Measurements from ENCODE around the gene TNIK. TPM values are rescaled to one million over a fixed set of nuclear protein-coding genes. Genes with fewer than 3 reads are reported as not detected.
A peak's percentile ranks its signal among the peaks of the same experiment; 100 is the strongest.
"Not testable (repeated sequence)": the region's sequence is repeated elsewhere in the genome, so short reads cannot be mapped to it uniquely, and the experiment has no call there.

TNIK gene
- total RNA-seq, 1 donor from 2014 or later = 15.5 TPM

- H3K9me3 Mint-ChIP-seq (ENCODE audit: unreplicated experiment) = no peaks in the 10 kb centered on the region
- peak overlapping the region; percentile 69 for H3K27ac Mint-ChIP-seq (ENCODE audit: unreplicated experiment)
- H3K27me3 Mint-ChIP-seq (ENCODE audit: unreplicated experiment) = no peaks in the 10 kb centered on the region
- no peaks in the 10 kb centered on the region for H3K36me3 Mint-ChIP-seq (ENCODE audit: unreplicated experiment)
- H3K4me3 Mint-ChIP-seq (ENCODE audit: unreplicated experiment) = no peak overlapping the region
- peaks cover 34% of the 10 kb centered on the region for H3K4me1 Mint-ChIP-seq (ENCODE audit: unreplicated experiment)
- DNase-seq (ENCODE audit: extremely low spot score, unreplicated experiment) = no peak
- no peak for TF ChIP-seq CTCF (IDR thresholded peaks at IDR 0.05)
These were observed 75.9 kb downstream of the TNIK start for GRCh38 chr3:171384101-171384891.

GRCh38 chr3:171383206-171384018 is 76.8 kb downstream of the TNIK start:
- Mint-ChIP-seq H3K9me3 (ENCODE audit: unreplicated experiment) (no peaks in the 10 kb centered on the region), H3K27ac (ENCODE audit: unreplicated experiment) (peak overlapping the region; percentile 69), H3K36me3 (ENCODE audit: unreplicated experiment) (no peaks in the 10 kb centered on the region), H3K4me3 (ENCODE audit: unreplicated experiment) (no peak overlapping the region), H3K27me3 (ENCODE audit: unreplicated experiment) (no peaks in the 10 kb centered on the region), H3K4me1 (ENCODE audit: unreplicated experiment) (peaks cover 41% of the 10 kb centered on the region)
- no peak for TF ChIP-seq CTCF (IDR thresholded peaks at IDR 0.05)
- DNase-seq (ENCODE audit: extremely low spot score, unreplicated experiment) = no peak

GRCh38 chr3:171382347-171382746 is 77.9 kb downstream of the TNIK start:
- H3K27me3 Mint-ChIP-seq (ENCODE audit: unreplicated experiment); DNase-seq (ENCODE audit: extremely low spot score, unreplicated experiment); H3K4me3 Mint-ChIP-seq (ENCODE audit: unreplicated experiment); H3K9me3 Mint-ChIP-seq (ENCODE audit: unreplicated experiment); H3K36me3 Mint-ChIP-seq (ENCODE audit: unreplicated experiment); H3K27ac Mint-ChIP-seq (ENCODE audit: unreplicated experiment): not testable (repeated sequence)
- H3K4me1 Mint-ChIP-seq (ENCODE audit: unreplicated experiment) = peaks cover 41% of the 10 kb centered on the region

GRCh38 chr3:171380711-171381425 is 79.3 kb downstream of the TNIK start:
- H3K27ac Mint-ChIP-seq (ENCODE audit: unreplicated experiment) = no peak overlapping the region
- H3K9me3 Mint-ChIP-seq (ENCODE audit: unreplicated experiment) = no peaks in the 10 kb centered on the region
- H3K36me3 Mint-ChIP-seq (ENCODE audit: unreplicated experiment) = no peaks in the 10 kb centered on the region
- H3K27me3 Mint-ChIP-seq (ENCODE audit: unreplicated experiment) = no peaks in the 10 kb centered on the region
- no peak for DNase-seq (ENCODE audit: extremely low spot score, unreplicated experiment)
- peaks cover 46% of the 10 kb centered on the region for H3K4me1 Mint-ChIP-seq (ENCODE audit: unreplicated experiment)
- no peak for TF ChIP-seq CTCF (IDR thresholded peaks at IDR 0.05)
- H3K4me3 Mint-ChIP-seq (ENCODE audit: unreplicated experiment) = no peak overlapping the region

- DNase-seq (ENCODE audit: extremely low spot score, unreplicated experiment) = no peak
- no peak overlapping the region for H3K4me3 Mint-ChIP-seq (ENCODE audit: unreplicated experiment)
- no peaks in the 10 kb centered on the region for H3K36me3 Mint-ChIP-seq (ENCODE audit: unreplicated experiment)
- peaks cover 48% of the 10 kb centered on the region for H3K4me1 Mint-ChIP-seq (ENCODE audit: unreplicated experiment)
- H3K27me3 Mint-ChIP-seq (ENCODE audit: unreplicated experiment) = no peaks in the 10 kb centered on the region
- TF ChIP-seq CTCF (IDR thresholded peaks at IDR 0.05) = no peak
- H3K27ac Mint-ChIP-seq (ENCODE audit: unreplicated experiment) = no peak overlapping the region
- H3K9me3 Mint-ChIP-seq (ENCODE audit: unreplicated experiment) = no peaks in the 10 kb centered on the region
These were observed 80.2 kb downstream of the TNIK start for GRCh38 chr3:171379961-171380483.
